Hypothalamus (tissue), 51 donors: ENCODE results near the gene TNIP3.

Source experiments
- DNase-seq, 51 donors: peaks; one replicate each; lab custom pipeline; 2025; lab: John Stamatoyannopoulos, UW

The TNIP3 gene

GRCh38 chr4:121140716-121141460 lies 23.2 kb downstream of the TNIP3 start:
- no peak for DNase-seq

DNA sequence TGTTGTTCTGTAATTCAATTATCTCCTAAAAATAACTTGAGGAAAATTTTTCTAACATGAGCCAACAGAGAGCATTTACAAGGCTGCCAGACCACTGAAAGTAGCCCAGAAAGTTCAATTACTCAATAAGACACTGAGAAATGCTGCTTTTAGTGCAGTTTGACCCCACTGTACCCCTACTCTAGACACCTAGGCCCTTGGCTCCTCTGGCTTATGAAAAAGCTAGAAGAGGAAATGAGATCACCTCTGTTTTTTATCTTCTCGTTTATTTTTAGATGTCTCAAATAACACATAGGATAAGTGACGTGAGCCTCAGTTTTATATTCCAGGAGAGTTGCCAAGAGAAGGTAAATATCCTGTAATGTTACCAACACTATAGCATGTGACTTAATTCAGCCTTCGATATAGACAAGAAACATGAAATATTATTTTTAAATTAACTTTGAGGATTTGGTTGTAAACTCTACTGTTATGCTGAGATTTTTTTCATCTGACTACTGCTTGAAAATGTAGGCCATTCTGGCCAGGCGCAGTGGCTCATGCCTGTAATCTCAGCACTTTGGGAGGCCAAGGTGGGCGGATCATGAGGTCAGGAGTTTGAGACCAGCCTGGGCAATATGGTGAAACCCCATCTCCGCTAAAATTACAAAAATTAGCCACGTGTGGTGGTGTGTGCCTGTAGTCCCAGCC lies 24.4 kb downstream of the TNIP3 start:
- no peak for DNase-seq

- DNase-seq, result no peak
Observed at GRCh38 chr4:121138039-121138825, 25.9 kb downstream of the TNIP3 start.

- DNase-seq, result no peak
Observed at GRCh38 chr4:121130326-121130660, 33.8 kb downstream of the TNIP3 start.

GRCh38 chr4:121129606-121130325 lies 34.4 kb downstream of the TNIP3 start:
- no peak for DNase-seq

DNA sequence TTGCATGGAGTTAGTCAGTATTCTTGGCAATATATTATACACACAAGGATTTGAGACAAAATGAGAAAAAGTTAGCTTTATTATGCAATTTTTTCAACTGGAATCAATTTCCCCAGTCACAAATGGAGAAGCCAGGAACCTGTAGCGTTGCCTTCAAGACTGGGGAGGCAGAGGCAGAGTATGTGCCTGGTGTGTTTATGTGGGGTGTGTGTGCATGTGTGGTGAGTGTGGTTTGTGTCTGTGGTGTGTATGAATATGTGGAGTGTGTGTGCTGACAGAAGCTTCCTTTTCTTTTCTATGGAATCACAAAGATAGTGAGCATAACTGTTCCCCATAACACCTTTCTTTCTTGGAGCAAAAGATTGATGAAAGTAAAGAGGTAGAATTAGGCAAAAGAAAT lies 37.0 kb downstream of the TNIP3 start:
- DNase-seq, result no peak

DNA sequence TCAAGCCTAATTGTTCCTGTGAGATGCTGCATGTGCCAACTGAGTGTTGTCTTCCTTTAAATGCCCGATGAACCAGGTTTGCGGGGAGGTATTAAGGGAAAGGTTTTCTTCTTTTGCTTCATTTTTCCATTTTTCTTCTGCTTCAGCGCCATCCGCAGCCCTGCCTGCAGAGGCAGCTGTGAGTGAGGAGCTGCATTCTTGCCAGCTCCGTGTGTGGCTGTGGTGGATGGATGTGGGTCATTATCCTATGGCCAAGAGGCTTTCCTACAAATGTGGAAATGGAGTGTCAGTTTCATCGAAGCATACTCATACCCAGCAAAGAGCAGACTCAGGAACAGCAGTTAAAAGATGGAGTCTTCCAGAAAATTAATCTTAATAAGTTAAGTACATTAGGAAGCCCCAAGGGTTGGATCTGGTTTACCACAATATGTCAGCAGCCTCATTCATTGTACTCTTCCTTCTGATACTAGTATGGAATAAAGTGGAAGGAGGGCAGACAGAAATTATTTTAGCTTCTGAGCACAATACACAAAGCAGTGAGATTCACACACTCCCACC lies 37.6 kb downstream of the TNIP3 start:
- no peak for DNase-seq

DNA sequence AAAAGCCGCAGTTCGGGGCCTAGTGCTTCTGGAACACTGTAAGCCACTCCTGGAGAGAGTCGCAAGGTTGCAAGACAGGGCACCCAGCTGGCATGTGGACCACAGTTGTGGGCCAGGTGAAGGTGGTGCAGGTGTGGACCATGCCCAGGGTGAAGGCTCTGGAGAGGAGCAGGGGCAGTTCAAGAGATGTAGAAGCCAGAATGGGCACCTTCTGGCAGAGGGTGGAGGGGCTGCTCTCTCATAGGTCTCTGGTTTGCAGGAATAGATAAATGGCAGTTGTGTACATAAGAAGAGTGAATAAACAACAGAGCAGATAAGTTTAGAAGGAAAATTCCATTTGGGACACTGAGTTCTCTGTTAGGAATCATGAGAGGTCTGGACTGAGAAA lies 38.6 kb downstream of the TNIP3 start:
- DNase-seq, result no peak

DNA sequence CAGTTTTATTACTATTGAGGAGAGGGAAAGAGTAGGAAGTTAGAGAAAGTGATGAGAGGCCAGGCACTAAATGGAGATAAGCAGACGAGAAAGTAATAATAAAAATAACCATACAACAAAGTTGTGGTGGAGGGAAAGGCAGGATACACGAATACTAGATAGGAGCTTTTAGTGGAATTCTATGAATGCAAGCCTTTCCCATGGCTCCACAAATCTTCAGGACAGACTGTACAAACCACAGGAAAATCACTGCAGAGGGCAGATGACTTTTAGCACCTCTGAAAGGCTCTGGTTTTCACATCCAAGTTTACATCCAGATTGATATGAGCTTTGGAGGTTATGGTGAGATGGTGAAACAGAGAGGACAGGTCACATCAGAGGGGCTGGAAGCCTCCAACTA lies 41.5 kb downstream of the TNIP3 start:
- no peak for DNase-seq

- no peak for DNase-seq
Observed at GRCh38 chr4:121119715-121120114, 44.4 kb downstream of the TNIP3 start.

GRCh38 chr4:121118344-121118743 lies 45.8 kb downstream of the TNIP3 start:
- no peak for DNase-seq

DNA sequence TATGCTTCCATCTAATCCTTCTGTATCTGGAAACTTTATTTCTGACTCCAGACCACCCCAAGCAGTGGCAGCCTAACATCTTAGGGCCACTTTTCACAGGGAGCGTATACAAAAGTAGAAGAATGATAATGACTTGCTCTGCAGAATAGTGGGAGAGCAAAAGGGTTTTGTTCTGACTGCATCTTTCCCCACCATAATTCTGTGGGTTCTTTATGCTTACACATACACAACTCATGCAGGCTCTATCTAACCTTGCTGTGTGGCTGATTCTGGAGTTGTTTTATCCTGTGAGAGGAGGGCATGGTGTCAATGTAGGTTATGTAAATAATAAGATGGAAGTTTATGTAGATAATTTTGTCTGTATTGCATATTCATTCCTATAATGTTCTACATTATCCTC lies 49.4 kb downstream of the TNIP3 start:
- no peak for DNase-seq

- no peak for DNase-seq
Observed at GRCh38 chr4:121112530-121112929, 51.6 kb downstream of the TNIP3 start.

GRCh38 chr4:121108557-121108956 lies 55.6 kb downstream of the TNIP3 start:
- DNase-seq, result no peak

GRCh38 chr4:121107507-121107906 lies 56.6 kb downstream of the TNIP3 start:
- no peak for DNase-seq

GRCh38 chr4:121100093-121100775 lies 63.9 kb downstream of the TNIP3 start:
- DNase-seq, result no peak

DNA sequence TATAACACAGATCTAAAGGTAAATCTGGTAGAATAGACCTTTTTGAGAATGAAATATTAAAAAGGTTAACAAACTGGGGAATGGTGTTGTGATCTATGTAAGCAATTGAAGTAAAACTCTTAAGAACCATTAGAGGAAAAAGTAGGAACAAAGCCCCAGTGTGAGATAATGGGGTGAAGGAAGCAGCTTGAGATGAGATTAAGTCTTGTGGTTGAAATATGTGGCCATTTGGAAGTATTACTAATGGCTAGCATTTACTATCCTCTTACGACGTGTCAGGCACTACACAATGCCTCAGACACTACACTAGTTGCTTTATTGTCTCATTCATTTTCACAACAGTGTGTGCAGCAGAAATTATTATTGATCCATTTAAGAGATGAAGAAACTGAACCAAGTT lies 65.9 kb downstream of the TNIP3 start:
- DNase-seq, result no peak

DNA sequence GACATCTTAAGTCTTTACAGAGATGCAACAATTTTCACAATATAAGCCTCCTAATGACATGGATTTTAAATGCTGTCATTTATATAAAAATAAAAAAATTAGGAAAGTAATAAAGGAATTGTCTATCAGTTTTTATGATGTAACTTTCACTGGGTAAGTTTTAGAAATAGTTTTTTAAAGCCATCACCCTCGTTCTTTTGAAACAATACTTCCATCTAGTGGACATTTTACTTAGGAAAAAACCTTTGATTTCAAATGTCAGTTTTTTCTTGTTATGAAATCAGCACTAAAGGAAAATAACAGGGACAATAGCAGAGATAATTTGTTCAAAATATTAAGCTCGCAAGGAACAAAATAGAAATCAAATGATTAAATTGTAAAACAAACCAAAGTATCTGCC lies 67.5 kb downstream of the TNIP3 start:
- DNase-seq, result no peak

- DNase-seq, result no peak
Observed at GRCh38 chr4:121096191-121096590, 67.9 kb downstream of the TNIP3 start.

DNA sequence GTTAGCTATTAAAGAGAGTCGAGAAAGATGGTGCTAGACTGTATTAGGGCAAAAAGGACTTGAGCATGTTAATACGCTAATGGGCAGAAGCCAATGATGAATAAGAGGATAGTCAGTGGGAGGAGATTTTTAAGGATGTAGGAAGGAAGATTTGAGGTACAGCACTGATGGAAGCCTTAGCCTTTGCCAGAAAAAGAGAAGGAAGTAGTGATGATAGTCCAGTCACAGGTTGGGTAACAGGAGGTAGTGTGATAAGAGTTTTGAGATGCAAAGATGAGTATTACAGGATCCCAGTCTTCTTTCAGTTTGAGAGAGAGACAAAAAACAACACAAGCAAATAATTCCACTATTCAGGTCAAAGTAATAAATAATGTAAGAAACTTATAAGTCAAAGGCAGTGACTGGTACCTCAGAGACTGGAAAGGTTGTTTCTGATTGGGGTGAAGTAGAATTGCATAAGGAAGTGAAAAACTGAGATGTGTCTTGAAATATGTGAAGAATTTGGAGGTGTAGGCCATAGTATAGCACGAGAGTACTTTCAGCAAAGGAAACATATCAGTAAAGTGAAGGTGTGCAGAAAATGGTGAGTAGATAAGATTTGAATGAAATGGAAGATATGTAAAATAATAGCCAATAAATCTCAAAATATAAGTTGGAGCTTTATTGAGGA lies 69.7 kb downstream of the TNIP3 start:
- DNase-seq, result no peak
